GM12878 (cell line): ENCODE results near the gene SLC66A1. TPM values are rescaled to one million over a fixed set of nuclear protein-coding genes. Genes with fewer than 3 reads are reported as not detected.

Source experiments
- ATAC-seq: fragments of 200-7000 bp; cut with Tn5 transposase; 3 replicates; pipeline ENCODE4 v1.9.1; 2020; ENCODE audit warnings: mild to moderate bottlenecking, moderate library complexity
- BruUV-seq: library from RNA; stranded (reverse); fragments of 400-500 nt; replicated peaks from 2 replicates; lab custom pipeline; 2021; lab: Mats Ljungman, UMichigan
- CTCF ChIA-PET: fragments of 300-600 bp; sonication (Branson Sonifier 250); formaldehyde crosslinking; extraction: SDS; loops from one replicate; lab custom pipeline; 2021; ENCODE audit warnings: inconsistent platforms; lab: Yijun Ruan, JAX
- POLR2A ChIA-PET: fragments of 350-600 bp; formaldehyde crosslinking; extraction: SDS; loops from one replicate; lab custom pipeline; 2021; ENCODE audit warnings: inconsistent platforms; lab: Charles Lee
- RAD21 ChIA-PET: fragments of 300-600 bp; sonication (Branson Sonifier 250); formaldehyde crosslinking; loops from one replicate; lab custom pipeline; 2023; ENCODE audit warnings: antibody characterized with exemption; ENCODE audit not compliant: unreplicated experiment; lab: Charles Lee
- SMC1A ChIA-PET: fragments of 300-600 bp; sonication (Branson Sonifier 250); formaldehyde crosslinking; loops from one replicate; lab custom pipeline; 2023; ENCODE audit not compliant: unreplicated experiment, uncharacterized antibody; lab: Charles Lee
- DNase-seq: peaks from one replicate; pipeline ENCODE4 v3.0.0-alpha.2; 2011; ENCODE audit warnings: low read depth, low spot score
- FAIRE-seq: peaks from 3 replicates; lab custom pipeline; 2011; peaks lifted over from hg19 to GRCh38; lab: Jason Lieb, UNC
- H2AFZ ChIP-seq: 2 replicates; pipeline ENCODE4 v1.6.0; 2011; ENCODE audit warnings: low read depth, low read length, control low read depth; ENCODE audit not compliant: control insufficient read depth
- H3K27ac ChIP-seq: 2 replicates; pipeline ENCODE4 v1.5.1; 2011; ENCODE audit warnings: control low read depth; ENCODE audit not compliant: control insufficient read depth, insufficient read depth
- H3K27me3 ChIP-seq, 2 experiments: replicated peaks in 1 of 2; 2 replicates each; pipeline versions ENCODE4 v1.6.0 to v1.6.1; 2011; ENCODE audit warnings: low read length in 1 of 2; ENCODE audit not compliant: control insufficient read depth in 2 of 2, insufficient read depth in 2 of 2
- H3K36me3 ChIP-seq, 2 experiments: 2 replicates each; pipeline ENCODE4 v1.5.1; 2011; ENCODE audit warnings: low read length in 1 of 2; ENCODE audit not compliant: control insufficient read depth in 2 of 2, insufficient read depth in 2 of 2
- H3K4me1 ChIP-seq: 2 replicates; pipeline ENCODE4 v1.6.1; 2011; ENCODE audit warnings: mild to moderate bottlenecking, low read length, moderate library complexity, mixed read lengths; ENCODE audit not compliant: control insufficient read depth, insufficient read depth
- H3K4me2 ChIP-seq: 2 replicates; pipeline ENCODE4 v1.6.0; 2011; ENCODE audit warnings: control low read depth; ENCODE audit not compliant: control insufficient read depth, insufficient read depth
- H3K4me3 ChIP-seq: fragments of 200-600 bp; sonication (generic); 2 replicates; pipeline ENCODE4 v1.5.1; 2016
- H3K79me2 ChIP-seq: 2 replicates; pipeline ENCODE4 v1.6.0; 2011; ENCODE audit warnings: low read length; ENCODE audit not compliant: control insufficient read depth, insufficient read depth
- H3K9ac ChIP-seq: 2 replicates; pipeline ENCODE4 v1.8.0; 2011; ENCODE audit warnings: low read length, control low read depth, mixed read lengths; ENCODE audit not compliant: control insufficient read depth, insufficient read depth
- H3K9me3 ChIP-seq: replicated peaks from 3 replicates; pipeline ENCODE4 v1.5.1; 2011; ENCODE audit warnings: mild to moderate bottlenecking, low read length; ENCODE audit not compliant: control insufficient read depth, insufficient read depth
- H4K20me1 ChIP-seq: 2 replicates; pipeline ENCODE4 v1.6.0; 2011; ENCODE audit not compliant: control insufficient read depth, insufficient read depth
- HCFC1 ChIP-seq: fragments of 150-350 bp; IDR thresholded peaks from 2 replicates; pipeline ENCODE4 v1.6.1; 2014; ENCODE audit warnings: low read length
- POU2F2 ChIP-seq: IDR thresholded peaks from 3 replicates; pipeline ENCODE4 v1.6.1; 2011; ENCODE audit warnings: low read depth, mild to moderate bottlenecking, low read length, borderline replicate concordance
- RCOR1 ChIP-seq: conservative IDR thresholded peaks from 2 replicates; pipeline ENCODE4 v1.6.1; 2012; ENCODE audit warnings: low read depth, low read length, improper control_type of control experiment
- RELA ChIP-seq: fragments of 450-650 bp; IDR thresholded peaks from 2 replicates; pipeline ENCODE4 v1.8.0; 2014; ENCODE audit warnings: borderline replicate concordance; ENCODE audit not compliant: partially characterized antibody
- SMAD5 ChIP-seq: IDR thresholded peaks from 2 replicates; pipeline ENCODE4 v1.6.1; 2016; ENCODE audit warnings: antibody characterized with exemption, low read depth
- SREBF2 ChIP-seq: IDR thresholded peaks from 2 replicates; pipeline ENCODE4 v1.6.1; 2012; ENCODE audit warnings: mild to moderate bottlenecking, low read length
- SRF ChIP-seq, 2 experiments: IDR thresholded peaks; 2 replicates each; pipeline ENCODE4 v1.6.1; 2011; ENCODE audit warnings: low read depth in 2 of 2, low read length in 2 of 2, mild to moderate bottlenecking in 1 of 2, moderate library complexity in 1 of 2
- ZNF24 ChIP-seq: fragments of 450-650 bp; IDR thresholded peaks from 2 replicates; pipeline ENCODE4 v1.6.1; 2017; ENCODE audit warnings: antibody characterized with exemption, mild to moderate bottlenecking
- ZNF274 ChIP-seq: IDR thresholded peaks from one replicate; pipeline ENCODE4 v1.8.0; 2011; ENCODE audit not compliant: insufficient read length, insufficient read depth
- ZNF384 ChIP-seq: IDR thresholded peaks from 2 replicates; pipeline ENCODE4 v1.6.1; 2012; ENCODE audit warnings: low read depth, mild to moderate bottlenecking, low read length, improper control_type of control experiment, borderline replicate concordance
- WGBS: methylation state at CpG from one replicate; pipeline ENCODE4 v1.1.6; 2016; ENCODE audit warnings: low lambda C conversion rate; ENCODE audit not compliant: insufficient replicate concordance, insufficient coverage; ENCODE audit errors: missing lambda C conversion rate; 5-methylcytosine and 5-hydroxymethylcytosine counted together
- in situ Hi-C: fragments of 300-500 bp; cut with MboI; formaldehyde crosslinking; loops from 9 replicates; pipeline ENCODE4 v1.14.3; 2018; ENCODE audit warnings: mixed read lengths
- intact Hi-C: fragments of 100-400 bp; cut with micrococcal nuclease; formaldehyde crosslinking; loops from one replicate; pipeline ENCODE4 v1.14.2; 2022; ENCODE audit not compliant: unreplicated experiment
- polyA plus RNA-seq, 11 experiments: library from polyadenylated mRNA; depleted of rRNA in 4 of 11; unstranded in 6 of 11; stranded (reverse) in 5 of 11; fragments of >200 nt; fragmentation: Nextera tagmentation in 4 of 11; fragmentation: Illumina TruSeq in 1 of 11; extraction: Ambion mirVana in 4 of 11; extraction: Trizol in 1 of 11; gene quantifications; 1 replicate in 1 of 11; 2 replicates in 10 of 11; pipeline versions ENCODE4 v1.2.1 to v1.2.3, GENCODE V29; 2011 to 2016; ENCODE audit warnings: inconsistent platforms in 2 of 11, missing spikeins in 2 of 11, low read depth in 1 of 11
- total RNA-seq, 4 experiments: library from RNA; depleted of rRNA in 3 of 4; stranded (reverse); fragments of >200 nt in 3 of 4; fragmentation: Illumina TruSeq in 1 of 4; extraction: Trizol in 1 of 4; gene quantifications; 2 replicates each; pipeline versions ENCODE4 v1.2.1 to v1.2.3, GENCODE V29; 2013 to 2021
- TF ChIP-seq, protein P1 (sequence below): IDR thresholded peaks from 2 replicates; pipeline ENCODE4 v1.6.1; 2012; ENCODE audit warnings: low read depth, low read length, improper control_type of control experiment
- TF ChIP-seq, protein P2 (sequence below): IDR thresholded peaks from 2 replicates; pipeline ENCODE4 v1.6.1; 2011; ENCODE audit warnings: borderline replicate concordance, low read depth, mild to moderate bottlenecking, moderate library complexity, low read length; ENCODE audit not compliant: insufficient read depth, poor library complexity, severe bottlenecking

The SLC66A1 gene
- total and polyA plus RNA-seq, 10 of the 15 experiments (the other 5 are each of a cell fraction or from before 2014, with no cell fraction given), result 0.58 to 22.0 (median 10.2) TPM

DNA sequence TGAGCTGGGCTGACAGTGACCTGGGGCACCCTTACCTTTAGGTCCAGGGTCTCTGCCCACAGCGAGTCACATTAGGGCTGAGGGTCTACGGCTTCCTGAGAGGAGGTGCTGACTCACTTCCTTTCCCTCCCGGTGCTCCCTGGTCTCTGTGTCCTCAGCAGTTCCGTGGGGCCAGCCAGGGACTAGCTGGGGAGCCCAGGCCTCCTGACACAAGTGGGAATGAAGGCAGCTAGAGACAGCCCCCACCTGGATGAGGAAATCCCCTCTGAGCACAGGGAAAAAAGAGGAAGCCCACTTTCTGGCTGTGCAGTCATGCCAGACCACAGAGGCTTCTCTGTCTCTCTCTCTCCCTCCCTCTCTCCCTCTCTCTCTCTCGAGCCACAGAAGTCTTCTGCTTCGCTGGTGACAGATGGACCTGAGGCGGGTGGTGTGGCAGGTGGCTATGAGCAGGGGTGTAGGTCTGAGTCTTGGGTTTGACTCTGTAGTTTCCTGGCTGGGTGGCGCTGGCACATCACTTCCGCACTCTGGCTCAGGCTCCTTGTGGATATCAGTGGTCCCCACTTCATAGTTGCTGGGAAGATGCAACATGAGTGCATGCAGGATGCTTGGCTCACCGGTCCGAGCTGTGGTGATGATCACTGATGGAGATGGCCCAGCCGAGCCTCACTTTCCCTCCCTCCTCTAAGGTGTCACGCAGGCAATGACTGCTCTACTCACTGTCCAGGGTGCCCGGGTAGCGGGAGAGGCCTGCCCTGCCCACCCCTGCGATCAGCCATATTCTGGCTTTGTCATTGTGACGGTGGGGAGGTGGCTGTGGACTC, 3.5 kb downstream of the SLC66A1 start (continued):
- no peak for TF ChIP-seq ZNF384
- TF ChIP-seq SRF (IDR thresholded peaks at IDR 0.05; ENCODE audit: low read depth in 2 of 2, low read length in 2 of 2), result peak in 1 of 2 experiments; percentile 63; a peak in 2 of 4 replicates
- peak; percentile 40; the same call in 1 of the 3 replicates for TF ChIP-seq POU2F2
- TF ChIP-seq HCFC1, result no peak
- TF ChIP-seq, protein P1, sequence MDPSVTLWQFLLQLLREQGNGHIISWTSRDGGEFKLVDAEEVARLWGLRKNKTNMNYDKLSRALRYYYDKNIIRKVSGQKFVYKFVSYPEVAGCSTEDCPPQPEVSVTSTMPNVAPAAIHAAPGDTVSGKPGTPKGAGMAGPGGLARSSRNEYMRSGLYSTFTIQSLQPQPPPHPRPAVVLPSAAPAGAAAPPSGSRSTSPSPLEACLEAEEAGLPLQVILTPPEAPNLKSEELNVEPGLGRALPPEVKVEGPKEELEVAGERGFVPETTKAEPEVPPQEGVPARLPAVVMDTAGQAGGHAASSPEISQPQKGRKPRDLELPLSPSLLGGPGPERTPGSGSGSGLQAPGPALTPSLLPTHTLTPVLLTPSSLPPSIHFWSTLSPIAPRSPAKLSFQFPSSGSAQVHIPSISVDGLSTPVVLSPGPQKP, result no peak
- TF ChIP-seq RCOR1, result 0 out of 2 replicates have a peak, but pooled peaks have one; percentile 65
- TF ChIP-seq ZNF24, result no peak

DNA sequence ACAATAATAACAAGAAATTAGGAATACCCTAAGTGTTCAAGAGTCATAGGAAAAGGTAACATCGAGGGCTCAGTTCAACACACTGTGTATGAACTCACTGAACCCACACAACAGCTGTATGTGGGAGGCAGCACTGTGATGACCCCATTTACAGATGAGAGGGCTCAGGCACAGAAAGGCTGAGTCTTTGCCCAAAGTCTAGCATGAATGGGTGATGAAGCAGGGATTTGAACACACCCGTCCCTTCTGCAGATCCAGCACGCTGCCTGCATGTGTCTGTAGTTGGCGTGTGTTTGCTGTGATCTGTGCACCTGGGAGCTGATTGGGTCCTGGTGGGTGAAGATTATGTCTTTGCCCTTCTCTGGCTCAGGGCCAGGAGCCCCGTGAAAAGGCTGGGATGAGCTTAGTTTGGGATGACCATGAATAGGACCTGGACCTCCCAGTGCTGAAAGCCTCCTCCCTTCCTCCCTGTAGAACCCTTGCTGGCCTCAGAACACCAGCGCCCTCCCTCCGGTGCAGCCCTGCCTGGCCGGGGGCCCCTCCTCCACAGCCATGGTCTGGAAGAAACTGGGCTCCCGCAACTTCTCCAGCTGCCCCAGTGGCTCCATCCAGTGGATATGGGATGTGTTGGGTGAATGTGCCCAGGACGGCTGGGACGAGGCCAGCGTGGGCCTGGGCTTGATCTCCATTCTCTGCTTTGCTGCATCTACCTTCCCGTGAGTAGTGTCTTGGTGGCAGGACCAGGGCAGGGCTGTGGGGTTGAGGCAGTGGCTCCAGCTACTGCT, 5.2 kb downstream of the SLC66A1 start:
- 0 out of 2 replicates have a peak overlapping the region, but pooled peaks have one; percentile 5 for H3K4me2 ChIP-seq
- RAD21 ChIA-PET, result no interaction called here
- intact Hi-C loops, result loop anchor here (10.0 kb wide), 2 partner anchors 167 to 337 kb away; partner anchors contain the start of gene CAPZB

More for the DNA sequence above, 5.2 kb downstream of the SLC66A1 start:
- no peaks in the 10 kb centered on the region; a peak in 1 of 4 replicates for H3K36me3 ChIP-seq
- no peak overlapping the region for H3K27ac ChIP-seq
- no peak overlapping the region for H2AFZ ChIP-seq
- BruUV-seq, result no TSS peak
- DNase-seq, result no peak
- FAIRE-seq, result no peak
- POLR2A ChIA-PET, result interaction anchor here (0.7 kb wide), 1 partner anchor 29 kb away, joined by 8 read pairs; the partner anchor contains the start of gene AKR7A3
- TF ChIP-seq ZNF274 (no peak), SMAD5 (no peak), RELA (no peak), SREBF2 (no peak)
- TF ChIP-seq, protein P2, sequence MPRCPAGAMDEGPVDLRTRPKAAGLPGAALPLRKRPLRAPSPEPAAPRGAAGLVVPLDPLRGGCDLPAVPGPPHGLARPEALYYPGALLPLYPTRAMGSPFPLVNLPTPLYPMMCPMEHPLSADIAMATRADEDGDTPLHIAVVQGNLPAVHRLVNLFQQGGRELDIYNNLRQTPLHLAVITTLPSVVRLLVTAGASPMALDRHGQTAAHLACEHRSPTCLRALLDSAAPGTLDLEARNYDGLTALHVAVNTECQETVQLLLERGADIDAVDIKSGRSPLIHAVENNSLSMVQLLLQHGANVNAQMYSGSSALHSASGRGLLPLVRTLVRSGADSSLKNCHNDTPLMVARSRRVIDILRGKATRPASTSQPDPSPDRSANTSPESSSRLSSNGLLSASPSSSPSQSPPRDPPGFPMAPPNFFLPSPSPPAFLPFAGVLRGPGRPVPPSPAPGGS, result no peak
- TF ChIP-seq, all 136 proteins: peak for 0
- in situ Hi-C loops, result no loop called here
- Histone ChIP-seq H3K4me1 (peaks cover 40% of the 10 kb centered on the region), H4K20me1 (no peaks in the 10 kb centered on the region), H3K9me3 (no peaks in the 10 kb centered on the region), H3K9ac (no peak overlapping the region), H3K79me2 (peaks cover 12% of the 10 kb centered on the region), H3K4me3 (no peak overlapping the region), H3K27me3 (no peaks in the 10 kb centered on the region)
- no peak for ATAC-seq
- 86% methylated on average over 13 of the region's 13 CpGs for WGBS
- ChIA-PET SMC1A (interaction anchor here (1.6 kb wide), 1 partner anchor 188 kb away, joined by 3 read pairs; no protein-coding TSS in a partner anchor), CTCF (no interaction called here)
